HG03342 (cell line): ENCODE data around the gene TMEM40.

Experiments
- ATAC-seq: cut with Tn5 transposase; IDR thresholded peaks from one replicate; pipeline ENCODE4 v1.9.1; 2021; ENCODE audit warnings: mild to moderate bottlenecking, moderate library complexity; ENCODE audit not compliant: unreplicated experiment

TMEM40 gene

GRCh38 chr3:12686096-12686495 is 73.0 kb downstream of the TMEM40 start:
- ATAC-seq, result no peak
